WTC11 (cell line): ENCODE measurements around the gene DCAF6. TPM values are rescaled to one million over a fixed set of nuclear protein-coding genes. Genes with fewer than 3 reads are reported as not detected.

Experiments used
- ATAC-seq: fragments of 200-7000 bp; cut with Tn5 transposase; 2 replicates; pipeline ENCODE4 v1.10.0; 2021; ENCODE audit warnings: mild to moderate bottlenecking, moderate library complexity
- CTCF ChIA-PET: fragments of 300-600 bp; sonication (Branson Sonifier 250); formaldehyde crosslinking; loops from one replicate; lab custom pipeline; 2021; ENCODE audit warnings: antibody characterized with exemption; lab: Charles Lee
- POLR2A ChIA-PET: fragments of 350-600 bp; sonication (Branson Sonifier 250); formaldehyde crosslinking; loops from one replicate; lab custom pipeline; 2021; ENCODE audit warnings: antibody characterized with exemption; lab: Charles Lee
- DNase-seq: peaks from one replicate; pipeline ENCODE4 v3.0.0; 2021; ENCODE audit warnings: low spot score
- H3K27ac Mint-ChIP-seq: 2 replicates; pipeline ENCODE4 v1.8.0; 2021; ENCODE audit warnings: mixed read lengths
- H3K27me3 Mint-ChIP-seq: 2 replicates; pipeline ENCODE4 v1.8.0; 2021; ENCODE audit warnings: low read depth, mild to moderate bottlenecking, moderate library complexity, mixed read lengths
- H3K36me3 Mint-ChIP-seq: 2 replicates; pipeline ENCODE4 v1.8.0; 2021; ENCODE audit warnings: mixed read lengths
- H3K4me1 Mint-ChIP-seq: 2 replicates; pipeline ENCODE4 v1.8.0; 2022; ENCODE audit warnings: mixed read lengths
- H3K4me3 Mint-ChIP-seq: 2 replicates; pipeline ENCODE4 v1.8.0; 2021; ENCODE audit warnings: mild to moderate bottlenecking, moderate library complexity, mixed read lengths
- H3K9me3 Mint-ChIP-seq: 2 replicates; pipeline ENCODE4 v1.8.0; 2021; ENCODE audit warnings: mixed read lengths
- EMX1 ChIP-seq: fragments of 250-450 bp; sonication (Bioruptor Pico); IDR thresholded peaks from 2 replicates; pipeline ENCODE4 v1.8.0; 2021; ENCODE audit warnings: mild to moderate bottlenecking
- FOXK1 ChIP-seq: sonication (generic); formaldehyde crosslinking; IDR thresholded peaks from 2 replicates; pipeline ENCODE4 v1.8.0; 2022; ENCODE audit warnings: mild to moderate bottlenecking, moderate library complexity, missing genetic modification reagents
- FOXP1 ChIP-seq: sonication (generic); formaldehyde crosslinking; IDR thresholded peaks from 2 replicates; pipeline ENCODE4 v1.8.0; 2022; ENCODE audit warnings: missing genetic modification reagents, mild to moderate bottlenecking, moderate library complexity, borderline replicate concordance
- GTF2I ChIP-seq: fragments of 250-450 bp; sonication (Bioruptor Pico); conservative IDR thresholded peaks from 2 replicates; pipeline ENCODE4 v1.4.0; 2021; ENCODE audit warnings: mild to moderate bottlenecking
- JAZF1 ChIP-seq: fragments of 250-450 bp; sonication (Bioruptor Pico); IDR thresholded peaks from 2 replicates; pipeline ENCODE4 v1.9.0; 2021; ENCODE audit warnings: moderate library complexity, mild to moderate bottlenecking, inconsistent platforms
- JUN ChIP-seq: sonication (generic); formaldehyde crosslinking; IDR thresholded peaks from 2 replicates; pipeline ENCODE4 v1.8.0; 2023; ENCODE audit warnings: mild to moderate bottlenecking, missing genetic modification reagents
- MYBL2 ChIP-seq: sonication (generic); formaldehyde crosslinking; IDR thresholded peaks from 2 replicates; pipeline ENCODE4 v1.8.1; 2023; ENCODE audit warnings: mild to moderate bottlenecking, moderate library complexity, missing genetic modification reagents
- NFYB ChIP-seq: sonication (generic); formaldehyde crosslinking; conservative IDR thresholded peaks from 2 replicates; pipeline ENCODE4 v1.8.0; 2022; ENCODE audit warnings: low read depth, missing genetic modification reagents
- TCF7 ChIP-seq: sonication (generic); formaldehyde crosslinking; IDR thresholded peaks from 2 replicates; pipeline ENCODE4 v1.8.0; 2022; ENCODE audit warnings: mild to moderate bottlenecking, low read depth, missing genetic modification reagents, moderate library complexity
- TEAD4 ChIP-seq: sonication (generic); formaldehyde crosslinking; IDR thresholded peaks from 2 replicates; pipeline ENCODE4 v1.8.0; 2022; ENCODE audit warnings: mild to moderate bottlenecking, missing genetic modification reagents
- ZNF396 ChIP-seq: fragments of 250-450 bp; sonication (Bioruptor Pico); IDR thresholded peaks from 2 replicates; pipeline ENCODE4 v1.8.0; 2021; ENCODE audit warnings: mild to moderate bottlenecking, moderate library complexity, borderline replicate concordance
- ZNF671 ChIP-seq: fragments of 250-450 bp; sonication (Bioruptor Pico); IDR thresholded peaks from 2 replicates; pipeline ENCODE4 v1.8.0; 2021; ENCODE audit warnings: mild to moderate bottlenecking
- total RNA-seq: library from RNA; stranded (reverse); gene quantifications from 3 replicates; pipeline ENCODE4 v1.2.3, GENCODE V29; 2021
- TF ChIP-seq, protein P1 (sequence below): fragments of 250-450 bp; sonication (Bioruptor Pico); IDR thresholded peaks from 2 replicates; pipeline ENCODE4 v1.9.0; 2021; ENCODE audit warnings: moderate library complexity, mild to moderate bottlenecking, inconsistent platforms, borderline replicate concordance
- TF ChIP-seq, protein P2 (sequence below): sonication (generic); formaldehyde crosslinking; IDR thresholded peaks from 2 replicates; pipeline ENCODE4 v1.8.0; 2023; ENCODE audit warnings: mild to moderate bottlenecking, missing genetic modification reagents
- TF ChIP-seq, protein P3 (sequence below): sonication (generic); formaldehyde crosslinking; IDR thresholded peaks from 2 replicates; pipeline ENCODE4 v1.8.0; 2022; ENCODE audit warnings: mild to moderate bottlenecking, missing genetic modification reagents
- TF ChIP-seq, protein P4 (sequence below): fragments of 200-600 bp; IDR thresholded peaks from 2 replicates; pipeline ENCODE4 v1.8.0; 2022; ENCODE audit warnings: antibody characterized with exemption
- TF ChIP-seq, protein P5 (sequence below): sonication (generic); formaldehyde crosslinking; IDR thresholded peaks from 2 replicates; pipeline ENCODE4 v1.8.0; 2023; ENCODE audit warnings: missing genetic modification reagents
- TF ChIP-seq, protein P6 (sequence below): sonication (generic); formaldehyde crosslinking; IDR thresholded peaks from 2 replicates; pipeline ENCODE4 v1.8.1; 2023; ENCODE audit warnings: mild to moderate bottlenecking, moderate library complexity, missing genetic modification reagents

DCAF6 gene
- total RNA-seq, 1 experiment from 2014 or later, result 13.5 TPM

DNA sequence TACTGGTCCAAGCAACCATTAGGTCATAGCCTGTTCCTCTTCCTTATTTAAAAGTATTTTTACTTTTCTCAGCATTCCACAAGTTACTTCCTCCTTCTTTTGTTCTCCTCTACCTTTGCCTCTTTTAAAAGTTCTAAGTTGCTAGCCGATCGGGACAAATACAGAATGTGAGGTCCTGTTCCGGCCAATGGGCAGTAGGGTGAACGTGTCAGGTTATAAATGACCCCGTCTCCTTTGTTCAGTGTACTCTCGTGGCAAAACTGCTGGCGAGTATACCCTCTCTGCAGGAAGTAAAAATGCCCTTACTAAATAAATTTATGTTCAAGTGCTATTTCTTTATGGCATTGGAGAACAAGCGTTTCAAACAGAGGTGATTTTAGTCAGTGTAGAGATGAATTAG, 25.1 kb upstream of the DCAF6 start (continued):
- TF ChIP-seq, protein P1, sequence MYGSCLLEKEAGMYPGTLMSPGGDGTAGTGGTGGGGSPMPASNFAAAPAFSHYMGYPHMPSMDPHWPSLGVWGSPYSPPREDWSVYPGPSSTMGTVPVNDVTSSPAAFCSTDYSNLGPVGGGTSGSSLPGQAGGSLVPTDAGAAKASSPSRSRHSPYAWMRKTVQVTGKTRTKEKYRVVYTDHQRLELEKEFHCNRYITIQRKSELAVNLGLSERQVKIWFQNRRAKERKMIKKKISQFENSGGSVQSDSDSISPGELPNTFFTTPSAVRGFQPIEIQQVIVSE (CRISPR knock-in tag), result no peak
- TF ChIP-seq NFYB (CRISPR knock-in tag) (no peak), EMX1 (CRISPR knock-in tag) (no peak)
- TF ChIP-seq, protein P2, sequence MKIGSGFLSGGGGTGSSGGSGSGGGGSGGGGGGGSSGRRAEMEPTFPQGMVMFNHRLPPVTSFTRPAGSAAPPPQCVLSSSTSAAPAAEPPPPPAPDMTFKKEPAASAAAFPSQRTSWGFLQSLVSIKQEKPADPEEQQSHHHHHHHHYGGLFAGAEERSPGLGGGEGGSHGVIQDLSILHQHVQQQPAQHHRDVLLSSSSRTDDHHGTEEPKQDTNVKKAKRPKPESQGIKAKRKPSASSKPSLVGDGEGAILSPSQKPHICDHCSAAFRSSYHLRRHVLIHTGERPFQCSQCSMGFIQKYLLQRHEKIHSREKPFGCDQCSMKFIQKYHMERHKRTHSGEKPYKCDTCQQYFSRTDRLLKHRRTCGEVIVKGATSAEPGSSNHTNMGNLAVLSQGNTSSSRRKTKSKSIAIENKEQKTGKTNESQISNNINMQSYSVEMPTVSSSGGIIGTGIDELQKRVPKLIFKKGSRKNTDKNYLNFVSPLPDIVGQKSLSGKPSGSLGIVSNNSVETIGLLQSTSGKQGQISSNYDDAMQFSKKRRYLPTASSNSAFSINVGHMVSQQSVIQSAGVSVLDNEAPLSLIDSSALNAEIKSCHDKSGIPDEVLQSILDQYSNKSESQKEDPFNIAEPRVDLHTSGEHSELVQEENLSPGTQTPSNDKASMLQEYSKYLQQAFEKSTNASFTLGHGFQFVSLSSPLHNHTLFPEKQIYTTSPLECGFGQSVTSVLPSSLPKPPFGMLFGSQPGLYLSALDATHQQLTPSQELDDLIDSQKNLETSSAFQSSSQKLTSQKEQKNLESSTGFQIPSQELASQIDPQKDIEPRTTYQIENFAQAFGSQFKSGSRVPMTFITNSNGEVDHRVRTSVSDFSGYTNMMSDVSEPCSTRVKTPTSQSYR (CRISPR knock-in tag), result no peak

DNA sequence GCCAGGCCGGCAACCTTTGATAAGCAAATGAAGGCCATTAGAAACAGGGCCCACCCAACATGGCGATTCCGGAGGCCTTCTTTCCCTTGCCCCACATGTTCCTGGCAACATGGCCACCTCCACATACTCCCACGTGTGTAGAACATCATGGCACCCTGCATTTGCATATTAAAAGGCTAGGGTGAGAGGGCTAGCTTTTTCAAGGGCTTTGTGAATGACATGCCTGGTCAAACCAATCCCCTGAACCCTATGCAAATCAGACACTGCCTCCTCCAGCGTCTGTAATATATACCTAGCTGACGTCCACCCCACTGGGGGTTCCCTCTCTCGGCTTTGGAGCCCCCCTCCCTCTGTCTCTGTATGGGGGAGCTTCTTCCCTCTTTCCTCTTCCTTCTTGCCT, 24.2 kb upstream of the DCAF6 start:
- Mint-ChIP-seq H3K4me3 (no peak overlapping the region), H3K4me1 (peaks cover 37% of the 10 kb centered on the region), H3K27ac (no peak overlapping the region), H3K9me3 (peaks cover 29% of the 10 kb centered on the region), H3K36me3 (peaks cover 23% of the 10 kb centered on the region), H3K27me3 (peaks cover 3% of the 10 kb centered on the region; the same call in 1 of the 2 replicates)
- TF ChIP-seq TCF7 (CRISPR knock-in tag), result no peak
- TF ChIP-seq, protein P3, sequence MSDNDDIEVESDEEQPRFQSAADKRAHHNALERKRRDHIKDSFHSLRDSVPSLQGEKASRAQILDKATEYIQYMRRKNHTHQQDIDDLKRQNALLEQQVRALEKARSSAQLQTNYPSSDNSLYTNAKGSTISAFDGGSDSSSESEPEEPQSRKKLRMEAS (CRISPR knock-in tag), result peak; percentile 47; the same call in 1 of the 2 replicates
- peak; percentile 24 for DNase-seq
- POLR2A ChIA-PET, result interaction anchor here (3.3 kb wide), 1 partner anchor 23 kb away, joined by 14 read pairs; the partner anchor contains the start of gene DCAF6
- ATAC-seq, result peak; percentile 84
- CTCF ChIA-PET, result no interaction called here

DNA sequence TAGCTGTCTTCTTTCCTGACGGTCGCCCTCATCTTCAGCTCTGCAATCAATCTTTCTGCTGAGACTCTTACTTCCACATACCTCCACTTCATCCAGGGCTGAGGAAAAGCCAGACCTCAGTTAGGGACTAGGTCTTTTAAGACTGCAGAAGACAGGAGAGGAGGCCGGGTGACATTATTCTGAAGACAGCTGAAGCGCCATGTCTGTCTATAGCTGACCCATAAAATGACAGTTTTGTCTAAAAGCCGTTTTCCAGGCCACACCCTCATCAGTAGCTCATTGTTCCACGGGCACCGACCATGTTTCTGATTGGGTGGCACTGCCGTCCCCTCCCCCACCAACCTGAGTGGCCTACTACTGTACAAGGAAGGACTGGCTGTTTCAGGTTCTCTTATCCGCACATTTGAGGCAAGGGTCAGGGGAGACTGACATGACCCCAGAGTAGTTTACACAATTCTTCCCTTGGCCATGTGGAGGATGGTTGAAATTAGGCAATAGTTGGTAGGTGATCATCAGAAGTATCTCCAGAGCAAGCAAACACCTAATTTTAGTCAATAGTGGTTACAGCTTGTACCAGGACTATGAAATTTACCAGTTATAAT, 22.5 kb upstream of the DCAF6 start, which contains the start of gene ADCY10:
Gene ADCY10 (minus strand): TSS at position 240 of the 602 bp plus-strand sequence. CDS start 8,994 bp downstream, outside the sequence.
- no peak within 1 kb of the TSS for H3K27ac Mint-ChIP-seq
- no peak for DNase-seq
- TF ChIP-seq FOXP1 (CRISPR knock-in tag) (no peak), GTF2I (CRISPR knock-in tag) (no peak), ZNF396 (CRISPR knock-in tag) (no peak), NFYB (CRISPR knock-in tag) (no peak), MYBL2 (CRISPR knock-in tag) (no peak), JUN (CRISPR knock-in tag) (no peak), FOXK1 (CRISPR knock-in tag) (no peak), JAZF1 (CRISPR knock-in tag) (no peak), TEAD4 (no peak), ZNF671 (CRISPR knock-in tag) (no peak)
- TF ChIP-seq, protein P4, sequence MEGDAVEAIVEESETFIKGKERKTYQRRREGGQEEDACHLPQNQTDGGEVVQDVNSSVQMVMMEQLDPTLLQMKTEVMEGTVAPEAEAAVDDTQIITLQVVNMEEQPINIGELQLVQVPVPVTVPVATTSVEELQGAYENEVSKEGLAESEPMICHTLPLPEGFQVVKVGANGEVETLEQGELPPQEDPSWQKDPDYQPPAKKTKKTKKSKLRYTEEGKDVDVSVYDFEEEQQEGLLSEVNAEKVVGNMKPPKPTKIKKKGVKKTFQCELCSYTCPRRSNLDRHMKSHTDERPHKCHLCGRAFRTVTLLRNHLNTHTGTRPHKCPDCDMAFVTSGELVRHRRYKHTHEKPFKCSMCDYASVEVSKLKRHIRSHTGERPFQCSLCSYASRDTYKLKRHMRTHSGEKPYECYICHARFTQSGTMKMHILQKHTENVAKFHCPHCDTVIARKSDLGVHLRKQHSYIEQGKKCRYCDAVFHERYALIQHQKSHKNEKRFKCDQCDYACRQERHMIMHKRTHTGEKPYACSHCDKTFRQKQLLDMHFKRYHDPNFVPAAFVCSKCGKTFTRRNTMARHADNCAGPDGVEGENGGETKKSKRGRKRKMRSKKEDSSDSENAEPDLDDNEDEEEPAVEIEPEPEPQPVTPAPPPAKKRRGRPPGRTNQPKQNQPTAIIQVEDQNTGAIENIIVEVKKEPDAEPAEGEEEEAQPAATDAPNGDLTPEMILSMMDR, result no peak
- TF ChIP-seq, protein P1 (CRISPR knock-in tag), result no peak
- TF ChIP-seq, protein P5, sequence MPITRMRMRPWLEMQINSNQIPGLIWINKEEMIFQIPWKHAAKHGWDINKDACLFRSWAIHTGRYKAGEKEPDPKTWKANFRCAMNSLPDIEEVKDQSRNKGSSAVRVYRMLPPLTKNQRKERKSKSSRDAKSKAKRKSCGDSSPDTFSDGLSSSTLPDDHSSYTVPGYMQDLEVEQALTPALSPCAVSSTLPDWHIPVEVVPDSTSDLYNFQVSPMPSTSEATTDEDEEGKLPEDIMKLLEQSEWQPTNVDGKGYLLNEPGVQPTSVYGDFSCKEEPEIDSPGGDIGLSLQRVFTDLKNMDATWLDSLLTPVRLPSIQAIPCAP (CRISPR knock-in tag), result no peak
- TF ChIP-seq, protein P6, sequence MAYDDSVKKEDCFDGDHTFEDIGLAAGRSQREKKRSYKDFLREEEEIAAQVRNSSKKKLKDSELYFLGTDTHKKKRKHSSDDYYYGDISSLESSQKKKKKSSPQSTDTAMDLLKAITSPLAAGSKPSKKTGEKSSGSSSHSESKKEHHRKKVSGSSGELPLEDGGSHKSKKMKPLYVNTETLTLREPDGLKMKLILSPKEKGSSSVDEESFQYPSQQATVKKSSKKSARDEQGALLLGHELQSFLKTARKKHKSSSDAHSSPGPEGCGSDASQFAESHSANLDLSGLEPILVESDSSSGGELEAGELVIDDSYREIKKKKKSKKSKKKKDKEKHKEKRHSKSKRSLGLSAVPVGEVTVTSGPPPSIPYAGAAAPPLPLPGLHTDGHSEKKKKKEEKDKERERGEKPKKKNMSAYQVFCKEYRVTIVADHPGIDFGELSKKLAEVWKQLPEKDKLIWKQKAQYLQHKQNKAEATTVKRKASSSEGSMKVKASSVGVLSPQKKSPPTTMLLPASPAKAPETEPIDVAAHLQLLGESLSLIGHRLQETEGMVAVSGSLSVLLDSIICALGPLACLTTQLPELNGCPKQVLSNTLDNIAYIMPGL (CRISPR knock-in tag), result no peak
- peaks cover 16% of the 10 kb centered on the region for H3K36me3 Mint-ChIP-seq
- ATAC-seq, result peak; percentile 51
- peaks cover 3% of the 10 kb centered on the region; the same call in 1 of the 2 replicates for H3K27me3 Mint-ChIP-seq
- POLR2A ChIA-PET, result interaction anchor here (1.6 to 3.3 kb wide), 2 partner anchors 10 to 22 kb away, joined by 4 to 14 read pairs; partner anchors contain the start of gene DCAF6
- peaks cover 32% of the 10 kb centered on the region for H3K4me1 Mint-ChIP-seq
- no peak within 1 kb of the TSS for H3K4me3 Mint-ChIP-seq
- CTCF ChIA-PET, result interaction anchor here (0.9 kb wide), 1 partner anchor 111 kb away, joined by 3 read pairs; no protein-coding TSS in a partner anchor
- H3K9me3 Mint-ChIP-seq, result peaks cover 20% of the 10 kb centered on the region
